Endothelial cell of umbilical vein (primary cell): ENCODE results near the gene FSTL4. TPM values are rescaled to one million over a fixed set of nuclear protein-coding genes. Genes with fewer than 3 reads are reported as not detected.

ENCODE experiments used
- BruUV-seq: library from RNA; stranded (reverse); fragments of 400-500 nt; replicated peaks from 2 replicates; lab custom pipeline; 2021; lab: Mats Ljungman, UMichigan
- CTCF ChIA-PET: fragments of 300-600, 350-600 bp; sonication (Branson Sonifier 250); formaldehyde crosslinking; loops from one replicate; lab custom pipeline; 2021; ENCODE audit warnings: antibody characterized with exemption, inconsistent platforms; lab: Charles Lee
- POLR2A ChIA-PET: fragments of 300-600, 350-600 bp; sonication (Branson Sonifier 250); formaldehyde crosslinking; loops from one replicate; lab custom pipeline; 2021; ENCODE audit warnings: antibody characterized with exemption, inconsistent platforms; lab: Charles Lee
- DNase-seq: peaks from one replicate; pipeline ENCODE4 v3.0.0-alpha.2; 2011; ENCODE audit warnings: low read depth, low spot score
- FAIRE-seq: peaks from 2 replicates; lab custom pipeline; 2011; peaks lifted over from hg19 to GRCh38; lab: Jason Lieb, UNC
- H2AFZ ChIP-seq: 2 replicates; pipeline ENCODE4 v1.6.0; 2012; ENCODE audit warnings: low read depth, low read length, control low read depth, inconsistent platforms
- H3K27ac ChIP-seq: 2 replicates; pipeline ENCODE4 v1.5.1; 2011; ENCODE audit warnings: low read depth, mild to moderate bottlenecking, control low read depth, low read length, moderate library complexity; ENCODE audit not compliant: insufficient read depth
- H3K27me3 ChIP-seq, 2 experiments: 2 replicates each; pipeline versions ENCODE4 v1.6.0 to v1.6.1; 2011; ENCODE audit warnings: low read length in 2 of 2, mixed read lengths in 1 of 2; ENCODE audit not compliant: control insufficient read depth in 2 of 2, insufficient read depth in 2 of 2
- H3K36me3 ChIP-seq, 2 experiments: 2 replicates in 1 of 2; 3 replicates in 1 of 2; pipeline ENCODE4 v1.5.1; 2011; ENCODE audit warnings: low read length in 2 of 2, mild to moderate bottlenecking in 1 of 2, moderate library complexity in 1 of 2; ENCODE audit not compliant: control insufficient read depth in 2 of 2, insufficient read depth in 2 of 2; ENCODE audit errors: extremely low read depth in 1 of 2
- H3K4me1 ChIP-seq: 3 replicates; pipeline ENCODE4 v1.5.1; 2011; ENCODE audit warnings: mild to moderate bottlenecking, low read length; ENCODE audit not compliant: control insufficient read depth, insufficient read depth; ENCODE audit errors: extremely low read depth
- H3K4me2 ChIP-seq: 2 replicates; pipeline ENCODE4 v1.6.1; 2011; ENCODE audit warnings: low read length, control low read depth, mixed read lengths; ENCODE audit not compliant: insufficient read depth
- H3K4me3 ChIP-seq, 3 experiments: fragments of 200-600 bp in 1 of 3; sonication (generic), shearing (Covaris generic) in 1 of 3; replicated peaks in 1 of 3; 2 replicates each; pipeline ENCODE4 v1.5.1; 2011 to 2016; ENCODE audit warnings: control low read depth in 3 of 3, low read length in 3 of 3, mild to moderate bottlenecking in 2 of 3, inconsistent platforms in 1 of 3, low read depth in 1 of 3, moderate library complexity in 1 of 3; ENCODE audit not compliant: insufficient read depth in 1 of 3
- H3K79me2 ChIP-seq: 2 replicates; pipeline ENCODE4 v1.6.0; 2012; ENCODE audit warnings: low read length, inconsistent platforms; ENCODE audit not compliant: control insufficient read depth, insufficient read depth
- H3K9ac ChIP-seq: replicated peaks from 2 replicates; pipeline ENCODE3; 2011; ENCODE audit warnings: low read length, control low read depth; ENCODE audit not compliant: insufficient read depth; ENCODE audit errors: extremely low read depth
- H3K9me1 ChIP-seq: replicated peaks from 3 replicates; pipeline ENCODE4 v1.6.0; 2011; ENCODE audit warnings: mild to moderate bottlenecking, low read length; ENCODE audit not compliant: control insufficient read depth, insufficient read depth; ENCODE audit errors: extremely low read depth
- H3K9me3 ChIP-seq: replicated peaks from 2 replicates; pipeline ENCODE4 v1.5.1; 2012; ENCODE audit warnings: low read length, inconsistent platforms; ENCODE audit not compliant: control insufficient read depth, insufficient read depth
- H4K20me1 ChIP-seq: replicated peaks from 2 replicates; pipeline ENCODE3; 2011; ENCODE audit warnings: mild to moderate bottlenecking, low read length; ENCODE audit not compliant: control insufficient read depth, insufficient read depth; ENCODE audit errors: extremely low read depth
- CTCF ChIP-seq, 2 donors: IDR thresholded peaks; 1 replicate in 1 of 2; 2 replicates in 1 of 2; pipeline ENCODE4 v1.5.1; 2011; ENCODE audit warnings: low read length in 2 of 2, mild to moderate bottlenecking in 2 of 2, moderate library complexity in 2 of 2, control low read depth in 1 of 2, inconsistent platforms in 1 of 2, low read depth in 1 of 2; ENCODE audit not compliant: insufficient read depth in 1 of 2; ENCODE audit errors: extremely low read depth in 1 of 2
- EZH2 ChIP-seq: IDR thresholded peaks from 2 replicates; pipeline ENCODE4 v1.6.1; 2012; ENCODE audit warnings: borderline replicate concordance, low read depth, mild to moderate bottlenecking, moderate library complexity, low read length, inconsistent platforms; ENCODE audit not compliant: severe bottlenecking
- FOS ChIP-seq: IDR thresholded peaks from 2 replicates; pipeline ENCODE4 v1.6.1; 2011; ENCODE audit warnings: mild to moderate bottlenecking, low read length, moderate library complexity, borderline replicate concordance; ENCODE audit not compliant: insufficient read depth
- GATA2 ChIP-seq: IDR thresholded peaks from 2 replicates; pipeline ENCODE4 v1.7.0; 2011; ENCODE audit warnings: low read depth, mild to moderate bottlenecking, moderate library complexity, mixed read lengths, low read length; ENCODE audit not compliant: insufficient read length, insufficient read depth
- JUN ChIP-seq: IDR thresholded peaks from 2 replicates; pipeline ENCODE4 v1.6.1; 2011; ENCODE audit warnings: borderline replicate concordance, low read depth; ENCODE audit not compliant: insufficient read length, insufficient read depth
- MAX ChIP-seq: IDR thresholded peaks from 2 replicates; pipeline ENCODE4 v1.6.1; 2011; ENCODE audit not compliant: insufficient read depth, insufficient read length
- MYC ChIP-seq: IDR thresholded peaks from one replicate; pipeline ENCODE4 v1.6.1; 2011; ENCODE audit warnings: mild to moderate bottlenecking, low read depth, low read length
- POLR2A ChIP-seq: IDR thresholded peaks from 2 replicates; pipeline ENCODE4 v1.6.1; 2012; ENCODE audit warnings: low read depth, mild to moderate bottlenecking, control low read depth, low read length
- POLR2AphosphoS5 ChIP-seq: IDR thresholded peaks from 2 replicates; pipeline ENCODE4 v1.6.1; 2012; ENCODE audit warnings: low read depth, mild to moderate bottlenecking, control low read depth, low read length, moderate library complexity; ENCODE audit not compliant: insufficient read depth
- dilution Hi-C: fragments of 300-500 bp; cut with MboI; formaldehyde crosslinking; loops from one replicate; pipeline ENCODE4 v1.15.0; 2019; ENCODE audit warnings: low sequenced_read_pairs; ENCODE audit not compliant: extremely low pct_ligation_motif_present
- intact Hi-C: fragments of 100-400 bp; cut with micrococcal nuclease; formaldehyde crosslinking; loops from one replicate; pipeline ENCODE4 v1.10.0; 2022
- polyA plus RNA-seq, 4 experiments: library from polyadenylated mRNA; depleted of rRNA in 3 of 4; stranded (reverse) in 3 of 4; unstranded in 1 of 4; fragments of >200 nt; gene quantifications; 2 replicates each; pipeline versions ENCODE4 v1.2.1 to v1.2.3, GENCODE V29; 2011 to 2012; ENCODE audit warnings: missing spikeins in 1 of 4
- total RNA-seq: library from RNA; stranded (reverse); gene quantifications from 2 replicates; pipeline ENCODE4 v1.2.3, GENCODE V29; 2021

Gene FSTL4
- total and polyA plus RNA-seq, 2 donors (not counting 3 experiments of a cell fraction or from before 2014, with no cell fraction given), result 0.18 TPM; not detected in 1

GRCh38 chr5:133363807-133364587, 248.3 kb downstream of the FSTL4 start:
- H3K9me1 ChIP-seq, result no peaks in the 10 kb centered on the region
- H3K9me3 ChIP-seq, result no peaks in the 10 kb centered on the region
- H3K79me2 ChIP-seq, result no peaks in the 10 kb centered on the region
- no peak overlapping the region for H3K27ac ChIP-seq
- H3K36me3 ChIP-seq, result no peaks in the 10 kb centered on the region
- H3K4me2 ChIP-seq, result no peak overlapping the region
- H3K9ac ChIP-seq, result no peak overlapping the region
- H4K20me1 ChIP-seq, result no peaks in the 10 kb centered on the region
- intact Hi-C loops, result no loop called here
- no peak overlapping the region for H2AFZ ChIP-seq
- dilution Hi-C loops, result no loop called here
- peaks cover 11 to 22% of the 10 kb centered on the region in 2 experiments for H3K27me3 ChIP-seq
- H3K4me1 ChIP-seq, result no peaks in the 10 kb centered on the region
- no peak overlapping the region for H3K4me3 ChIP-seq
- no TSS peak for BruUV-seq
- no peak for DNase-seq
- no peak for TF ChIP-seq CTCF (IDR thresholded peaks at IDR 0.05; ENCODE audit: extremely low read depth in 1 of 2, insufficient read depth in 1 of 2, low read depth in 1 of 2, low read length in 2 of 2)
- TF ChIP-seq FOS, result no peak
- TF ChIP-seq POLR2A, result no peak
- TF ChIP-seq JUN, result no peak
- TF ChIP-seq GATA2, result no peak
- TF ChIP-seq POLR2AphosphoS5, result no peak
- TF ChIP-seq MAX, result no peak
- no peak for TF ChIP-seq EZH2
- TF ChIP-seq MYC, result no peak
- CTCF ChIA-PET, result no interaction called here
- POLR2A ChIA-PET, result no interaction called here
- FAIRE-seq, result no peak
